Measurements from ENCODE around the gene TNMD. TPM values are rescaled to one million over a fixed set of nuclear protein-coding genes. Genes with fewer than 3 reads are reported as not detected.

The TNMD gene
- total RNA-seq, 6 experiments from 2014 or later, result not detected

GRCh38 chrX:100635989-100636320, 51.2 kb downstream of the TNMD start:
- Histone ChIP-seq H3K4me1 (no peaks in the 10 kb centered on the region), H3K27ac (peak overlapping the region; percentile 56 to 67 (median 61)), H3K4me3 (peak overlapping the region; percentile 41 to 69 (median 62)), H3K27me3 (peaks cover 0 to 6% of the 10 kb centered on the region in 2 donors), H3K36me3 (peaks cover 0 to 21% (median 3%) of the 10 kb centered on the region in 4 donors), H3K9me3 (no peaks in the 10 kb centered on the region)
- no peak for TF ChIP-seq POLR2A (IDR thresholded peaks at IDR 0.05)
- TF ChIP-seq CTCF (IDR thresholded peaks at IDR 0.05), result no peak
- DNase-seq (no peak), ATAC-seq (peak; percentile 62 to 68 (median 65))
- WGBS (ENCODE audit: insufficient coverage, low coverage, low lambda C conversion rate, missing lambda C conversion rate), result 28% methylated on average over 6 of the region's 8 CpGs
- intact Hi-C loops (cut with DNase I), result no loop called here

- H3K36me3 ChIP-seq, result peaks cover 0 to 16% (median 3%) of the 10 kb centered on the region in 4 donors
- no peaks in the 10 kb centered on the region for H3K9me3 ChIP-seq
- DNase-seq, result peak; percentile 73 to 82 (median 77)
- peaks cover 0 to 6% of the 10 kb centered on the region in 2 donors for H3K27me3 ChIP-seq
- TF ChIP-seq CTCF (IDR thresholded peaks at IDR 0.05), result peak; percentile 31 to 53 (median 46)
- TF ChIP-seq POLR2A (IDR thresholded peaks at IDR 0.05), result peak; percentile 44
- WGBS (ENCODE audit: insufficient coverage, low coverage, low lambda C conversion rate, missing lambda C conversion rate), result 19% methylated on average over 32 of the region's 51 CpGs
- peak within 1 kb of the TSS; percentile 56 to 67 (median 61) for H3K27ac ChIP-seq
- intact Hi-C loops (cut with DNase I), result no loop called here
- H3K4me1 ChIP-seq, result no peaks in the 10 kb centered on the region
- H3K4me3 ChIP-seq, result peak within 1 kb of the TSS; percentile 41 to 69 (median 62)
- peak; percentile 96 to 99 (median 97) for ATAC-seq
These were observed 51.7 kb downstream of the TNMD start, which contains the start of gene TSPAN6 for GRCh38 chrX:100636321-100636991. TSS of gene TSPAN6 (minus strand) at chrX:100636806. CDS start at chrX:100636694, 112 bp downstream.

- Histone ChIP-seq H3K9me3 (no peaks in the 10 kb centered on the region), H3K4me1 (peaks cover 0 to 9% (median 2%) of the 10 kb centered on the region in 4 donors), H3K36me3 (no peaks in the 10 kb centered on the region), H3K4me3 (no peak overlapping the region), H3K27ac (no peak overlapping the region), H3K27me3 (peaks cover 0 to 6% of the 10 kb centered on the region in 2 donors)
- 39% methylated on average over 3 of the region's 3 CpGs for WGBS (ENCODE audit: insufficient coverage, low coverage, low lambda C conversion rate, missing lambda C conversion rate)
- intact Hi-C loops (cut with DNase I), result no loop called here
- TF ChIP-seq CTCF (IDR thresholded peaks at IDR 0.05) (no peak), POLR2A (IDR thresholded peaks at IDR 0.05) (no peak)
- no peak for ATAC-seq
- no peak for DNase-seq
These were observed 57.6 kb downstream of the TNMD start for GRCh38 chrX:100642290-100642689.

- Histone ChIP-seq H3K4me1 (peaks cover 0 to 18% (median 6%) of the 10 kb centered on the region in 4 donors), H3K9me3 (no peaks in the 10 kb centered on the region), H3K27ac (no peak overlapping the region), H3K36me3 (no peaks in the 10 kb centered on the region), H3K4me3 (no peak overlapping the region), H3K27me3 (peaks cover 0 to 6% of the 10 kb centered on the region in 2 donors)
- intact Hi-C loops (cut with DNase I), result no loop called here
- no peak for ATAC-seq
- no peak for TF ChIP-seq CTCF (IDR thresholded peaks at IDR 0.05)
- TF ChIP-seq POLR2A (IDR thresholded peaks at IDR 0.05), result no peak
- WGBS (ENCODE audit: insufficient coverage, low coverage, low lambda C conversion rate, missing lambda C conversion rate), result 68% methylated on average over 11 of the region's 11 CpGs
- DNase-seq, result no peak
These were observed 58.5 kb downstream of the TNMD start for GRCh38 chrX:100643212-100643611.
